ENCODE measurements around the gene SORT1. TPM values are rescaled to one million over a fixed set of nuclear protein-coding genes. Genes with fewer than 3 reads are reported as not detected.

Gene SORT1
- polyA plus RNA-seq, 1 of the 3 experiments (the other 2 are of a cell fraction) = 8.5 TPM

- Histone ChIP-seq H3K27ac (ENCODE audit: low read depth in 2 of 2, low read length in 1 of 2) (no peak overlapping the region), H3K4me1 (ENCODE audit: control insufficient read depth in 1 of 2, insufficient read depth in 2 of 2, low read depth in 1 of 2, low read length in 1 of 2) (peaks cover 16 to 24% of the 10 kb centered on the region in 2 experiments; a peak in 3 of 4 replicates), H3K4me3 (ENCODE audit: low read depth in 2 of 2, low read length in 1 of 2) (no peak overlapping the region), H3K9me2 (no peaks in the 10 kb centered on the region), H3K9me3 (no peaks in the 10 kb centered on the region), H3K36me3 (replicated peaks in 1 of 2; ENCODE audit: control insufficient read depth in 1 of 2, insufficient read depth in 2 of 2, low read length in 1 of 2) (no peaks in the 10 kb centered on the region), H4K20me1 (ENCODE audit: insufficient read depth) (no peaks in the 10 kb centered on the region), H3K9ac (no peak overlapping the region), H3K27me3 (ENCODE audit: insufficient read depth) (no peaks in the 10 kb centered on the region), H3K4me2 (no peak overlapping the region), H3F3A (replicated peaks; ENCODE audit: insufficient read depth) (peaks cover 7% of the 10 kb centered on the region), H3K79me2 (ENCODE audit: insufficient read depth) (peaks cover 43% of the 10 kb centered on the region), H2AFZ (ENCODE audit: low read depth) (no peak overlapping the region)
- POLR2A ChIA-PET = no interaction called here
- WGBS (ENCODE audit: low lambda C conversion rate) = 81% methylated on average over 2 of the region's 2 CpGs
- no peak for DNase-seq
- TF ChIP-seq, protein P1, sequence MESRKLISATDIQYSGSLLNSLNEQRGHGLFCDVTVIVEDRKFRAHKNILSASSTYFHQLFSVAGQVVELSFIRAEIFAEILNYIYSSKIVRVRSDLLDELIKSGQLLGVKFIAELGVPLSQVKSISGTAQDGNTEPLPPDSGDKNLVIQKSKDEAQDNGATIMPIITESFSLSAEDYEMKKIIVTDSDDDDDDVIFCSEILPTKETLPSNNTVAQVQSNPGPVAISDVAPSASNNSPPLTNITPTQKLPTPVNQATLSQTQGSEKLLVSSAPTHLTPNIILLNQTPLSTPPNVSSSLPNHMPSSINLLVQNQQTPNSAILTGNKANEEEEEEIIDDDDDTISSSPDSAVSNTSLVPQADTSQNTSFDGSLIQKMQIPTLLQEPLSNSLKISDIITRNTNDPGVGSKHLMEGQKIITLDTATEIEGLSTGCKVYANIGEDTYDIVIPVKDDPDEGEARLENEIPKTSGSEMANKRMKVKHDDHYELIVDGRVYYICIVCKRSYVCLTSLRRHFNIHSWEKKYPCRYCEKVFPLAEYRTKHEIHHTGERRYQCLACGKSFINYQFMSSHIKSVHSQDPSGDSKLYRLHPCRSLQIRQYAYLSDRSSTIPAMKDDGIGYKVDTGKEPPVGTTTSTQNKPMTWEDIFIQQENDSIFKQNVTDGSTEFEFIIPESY (IDR thresholded peaks at IDR 0.05; ENCODE audit: borderline replicate concordance, low read depth) = no peak
- TF ChIP-seq NRF1 (IDR thresholded peaks at IDR 0.05; ENCODE audit: low read depth, low read length) = no peak
- TF ChIP-seq, protein P2, sequence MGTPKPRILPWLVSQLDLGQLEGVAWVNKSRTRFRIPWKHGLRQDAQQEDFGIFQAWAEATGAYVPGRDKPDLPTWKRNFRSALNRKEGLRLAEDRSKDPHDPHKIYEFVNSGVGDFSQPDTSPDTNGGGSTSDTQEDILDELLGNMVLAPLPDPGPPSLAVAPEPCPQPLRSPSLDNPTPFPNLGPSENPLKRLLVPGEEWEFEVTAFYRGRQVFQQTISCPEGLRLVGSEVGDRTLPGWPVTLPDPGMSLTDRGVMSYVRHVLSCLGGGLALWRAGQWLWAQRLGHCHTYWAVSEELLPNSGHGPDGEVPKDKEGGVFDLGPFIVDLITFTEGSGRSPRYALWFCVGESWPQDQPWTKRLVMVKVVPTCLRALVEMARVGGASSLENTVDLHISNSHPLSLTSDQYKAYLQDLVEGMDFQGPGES (IDR thresholded peaks at IDR 0.05; ENCODE audit: low read depth, low read length) = no peak
- TF ChIP-seq RCOR1 (IDR thresholded peaks at IDR 0.05; ENCODE audit: low read length) = no peak
- TF ChIP-seq RAD21 (IDR thresholded peaks at IDR 0.05; ENCODE audit: low read length) = no peak
- TF ChIP-seq RXRA (IDR thresholded peaks at IDR 0.05; ENCODE audit: borderline replicate concordance, low read depth) = no peak
- TF ChIP-seq TCF12 (IDR thresholded peaks at IDR 0.05) = no peak
- no peak for TF ChIP-seq SMC3 (IDR thresholded peaks at IDR 0.05; ENCODE audit: low read depth, low read length)
- TF ChIP-seq PBX3 (IDR thresholded peaks at IDR 0.05) = no peak
- TF ChIP-seq, protein P3, sequence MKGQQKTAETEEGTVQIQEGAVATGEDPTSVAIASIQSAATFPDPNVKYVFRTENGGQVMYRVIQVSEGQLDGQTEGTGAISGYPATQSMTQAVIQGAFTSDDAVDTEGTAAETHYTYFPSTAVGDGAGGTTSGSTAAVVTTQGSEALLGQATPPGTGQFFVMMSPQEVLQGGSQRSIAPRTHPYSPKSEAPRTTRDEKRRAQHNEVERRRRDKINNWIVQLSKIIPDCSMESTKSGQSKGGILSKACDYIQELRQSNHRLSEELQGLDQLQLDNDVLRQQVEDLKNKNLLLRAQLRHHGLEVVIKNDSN (IDR thresholded peaks at IDR 0.05; ENCODE audit: borderline replicate concordance, low read depth) = no peak
- TF ChIP-seq, protein P4, sequence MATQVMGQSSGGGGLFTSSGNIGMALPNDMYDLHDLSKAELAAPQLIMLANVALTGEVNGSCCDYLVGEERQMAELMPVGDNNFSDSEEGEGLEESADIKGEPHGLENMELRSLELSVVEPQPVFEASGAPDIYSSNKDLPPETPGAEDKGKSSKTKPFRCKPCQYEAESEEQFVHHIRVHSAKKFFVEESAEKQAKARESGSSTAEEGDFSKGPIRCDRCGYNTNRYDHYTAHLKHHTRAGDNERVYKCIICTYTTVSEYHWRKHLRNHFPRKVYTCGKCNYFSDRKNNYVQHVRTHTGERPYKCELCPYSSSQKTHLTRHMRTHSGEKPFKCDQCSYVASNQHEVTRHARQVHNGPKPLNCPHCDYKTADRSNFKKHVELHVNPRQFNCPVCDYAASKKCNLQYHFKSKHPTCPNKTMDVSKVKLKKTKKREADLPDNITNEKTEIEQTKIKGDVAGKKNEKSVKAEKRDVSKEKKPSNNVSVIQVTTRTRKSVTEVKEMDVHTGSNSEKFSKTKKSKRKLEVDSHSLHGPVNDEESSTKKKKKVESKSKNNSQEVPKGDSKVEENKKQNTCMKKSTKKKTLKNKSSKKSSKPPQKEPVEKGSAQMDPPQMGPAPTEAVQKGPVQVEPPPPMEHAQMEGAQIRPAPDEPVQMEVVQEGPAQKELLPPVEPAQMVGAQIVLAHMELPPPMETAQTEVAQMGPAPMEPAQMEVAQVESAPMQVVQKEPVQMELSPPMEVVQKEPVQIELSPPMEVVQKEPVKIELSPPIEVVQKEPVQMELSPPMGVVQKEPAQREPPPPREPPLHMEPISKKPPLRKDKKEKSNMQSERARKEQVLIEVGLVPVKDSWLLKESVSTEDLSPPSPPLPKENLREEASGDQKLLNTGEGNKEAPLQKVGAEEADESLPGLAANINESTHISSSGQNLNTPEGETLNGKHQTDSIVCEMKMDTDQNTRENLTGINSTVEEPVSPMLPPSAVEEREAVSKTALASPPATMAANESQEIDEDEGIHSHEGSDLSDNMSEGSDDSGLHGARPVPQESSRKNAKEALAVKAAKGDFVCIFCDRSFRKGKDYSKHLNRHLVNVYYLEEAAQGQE (IDR thresholded peaks at IDR 0.05; ENCODE audit: low read depth, low read length) = no peak
- no peak for TF ChIP-seq TEAD4 (IDR thresholded peaks at IDR 0.05; ENCODE audit: borderline replicate concordance, insufficient read depth)
- CTCF ChIA-PET = interaction anchor here (0.8 kb wide), 1 partner anchor 153 kb away, joined by 3 read pairs; no protein-coding TSS in a partner anchor
Observed at GRCh38 chr1:109393617-109394233, 4.0 kb downstream of the SORT1 start.
